T1000 (cell line): ENCODE data around the gene RET.
"Not testable (repeated sequence)": the region's sequence is repeated elsewhere in the genome, so short reads cannot be mapped to it uniquely, and the experiment has no call there.

ENCODE experiments used
- DNase-seq: peaks from one replicate; lab custom pipeline; 2025; ENCODE audit warnings: mixed read lengths; lab: John Stamatoyannopoulos, UW

RET gene

GRCh38 chr10:43078175-43078985, 1.5 kb downstream of the RET start:
- no peak for DNase-seq

GRCh38 chr10:43078986-43079273, 2.1 kb downstream of the RET start:
- DNase-seq = no peak

- no peak for DNase-seq
Measured at GRCh38 chr10:43079856-43080255, 3.0 kb downstream of the RET start.

- no peak for DNase-seq
Measured at GRCh38 chr10:43082087-43082486, 5.2 kb downstream of the RET start.

GRCh38 chr10:43082746-43083145, 5.9 kb downstream of the RET start:
- no peak for DNase-seq

- no peak for DNase-seq
Measured at GRCh38 chr10:43083764-43084163, 6.9 kb downstream of the RET start.

GRCh38 chr10:43084812-43085211, 7.9 kb downstream of the RET start:
- no peak for DNase-seq

- DNase-seq = no peak
Measured at GRCh38 chr10:43086321-43086942, 9.6 kb downstream of the RET start.

- DNase-seq = no peak
Measured at GRCh38 chr10:43089519-43089918, 12.7 kb downstream of the RET start.

GRCh38 chr10:43090188-43090587, 13.3 kb downstream of the RET start:
- DNase-seq = no peak

GRCh38 chr10:43090664-43091063, 13.8 kb downstream of the RET start:
- DNase-seq = no peak

GRCh38 chr10:43091846-43092245, 15.0 kb downstream of the RET start:
- DNase-seq = no peak

GRCh38 chr10:43093423-43094076, 16.7 kb downstream of the RET start:
- DNase-seq = no peak

GRCh38 chr10:43094085-43094484, 17.2 kb downstream of the RET start:
- DNase-seq = no peak

- not testable (repeated sequence) for DNase-seq
Measured at GRCh38 chr10:43099339-43099738, 22.5 kb downstream of the RET start.

GRCh38 chr10:43099928-43100327, 23.1 kb downstream of the RET start:
- no peak for DNase-seq

GRCh38 chr10:43100366-43100765, 23.5 kb downstream of the RET start:
- no peak for DNase-seq

- DNase-seq = no peak
Measured at GRCh38 chr10:43102063-43102828, 25.4 kb downstream of the RET start.

GRCh38 chr10:43105102-43105955, 28.5 kb downstream of the RET start:
- DNase-seq = peak; percentile 30

GRCh38 chr10:43105956-43106229, 29.0 kb downstream of the RET start:
- no peak for DNase-seq

- DNase-seq = no peak
Measured at GRCh38 chr10:43106256-43107091, 29.6 kb downstream of the RET start.
